HG03066 (cell line): ENCODE data around the gene FKBP14.

ENCODE experiments used
- ATAC-seq: cut with Tn5 transposase; IDR thresholded peaks from one replicate; pipeline ENCODE4 v1.9.1; 2021; ENCODE audit warnings: low read depth; ENCODE audit not compliant: unreplicated experiment

FKBP14 gene

DNA sequence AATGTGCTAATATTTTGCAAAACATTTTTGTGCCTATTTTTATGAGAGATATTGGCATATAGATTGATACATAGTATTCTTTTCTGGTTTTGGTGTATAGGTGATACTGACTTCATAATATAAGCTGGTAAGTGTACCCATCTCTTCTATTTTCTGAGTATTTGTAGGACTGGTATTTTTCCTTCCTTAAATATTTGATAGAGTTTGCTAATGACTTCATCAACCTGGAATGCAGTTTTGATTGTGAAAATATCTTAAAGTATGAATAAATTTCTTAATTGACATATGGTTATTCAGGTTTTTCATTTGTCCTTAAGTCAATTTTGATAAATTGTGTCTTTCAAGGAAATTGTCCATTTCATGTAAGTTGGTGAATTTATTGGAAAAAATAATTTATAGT is 30.9 kb downstream of the FKBP14 start:
- no peak for ATAC-seq

DNA sequence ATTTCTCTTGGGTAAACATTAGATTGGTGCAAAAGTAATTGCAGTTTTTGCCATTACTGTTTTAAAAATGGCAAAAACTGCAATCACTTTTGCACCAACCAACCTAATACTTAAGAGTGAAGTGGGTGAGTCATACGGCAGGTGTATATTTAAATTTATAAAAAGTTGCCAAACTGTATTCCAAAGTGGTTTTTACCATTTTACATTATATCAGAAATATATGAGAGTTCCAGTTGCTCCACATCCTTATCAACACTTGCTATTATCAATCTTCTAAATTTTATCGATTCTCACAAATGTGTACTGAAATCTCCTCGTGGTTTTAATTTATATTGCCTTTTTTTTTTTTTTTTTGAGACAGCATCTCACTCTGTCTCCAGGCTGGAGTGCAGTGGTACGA is 33.4 kb downstream of the FKBP14 start:
- ATAC-seq = no peak

DNA sequence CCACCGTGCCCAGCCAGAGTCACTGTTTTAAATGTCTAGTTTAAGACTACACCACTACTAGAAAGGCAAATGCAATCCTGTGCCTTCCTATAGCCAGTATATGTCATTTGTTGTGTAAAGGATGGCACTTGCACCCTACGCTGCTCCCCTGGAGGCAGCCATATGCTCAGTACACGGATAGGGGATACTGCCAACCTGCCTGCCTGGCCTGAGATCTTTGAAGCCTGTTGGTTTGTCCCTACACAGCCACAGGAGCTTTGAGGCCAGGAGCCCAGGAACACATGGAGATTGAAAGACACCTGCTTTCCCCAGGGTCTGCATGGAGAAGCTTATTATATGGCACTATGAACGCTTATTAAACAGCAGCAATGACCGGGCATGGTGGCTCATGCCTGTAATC is 34.6 kb downstream of the FKBP14 start:
- no peak for ATAC-seq

DNA sequence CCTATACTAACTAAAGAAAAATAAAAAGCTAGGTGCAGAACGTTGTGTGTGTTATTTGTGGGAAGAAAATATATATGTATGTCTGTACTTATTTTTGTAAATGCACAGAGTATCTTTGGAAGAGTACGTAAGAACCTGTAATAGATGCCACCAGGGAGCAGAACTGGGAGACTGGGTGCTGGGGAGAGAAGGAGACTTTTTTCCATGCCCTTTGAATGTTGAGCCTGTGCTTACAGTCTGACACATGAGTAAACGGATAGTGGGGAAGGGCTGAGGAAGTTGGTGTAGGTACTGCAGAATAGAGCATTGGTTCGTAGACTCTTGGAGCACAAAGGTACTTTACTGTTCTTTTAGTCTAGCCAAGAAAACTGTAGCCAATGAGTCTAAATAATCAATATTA is 35.6 kb downstream of the FKBP14 start:
- no peak for ATAC-seq

DNA sequence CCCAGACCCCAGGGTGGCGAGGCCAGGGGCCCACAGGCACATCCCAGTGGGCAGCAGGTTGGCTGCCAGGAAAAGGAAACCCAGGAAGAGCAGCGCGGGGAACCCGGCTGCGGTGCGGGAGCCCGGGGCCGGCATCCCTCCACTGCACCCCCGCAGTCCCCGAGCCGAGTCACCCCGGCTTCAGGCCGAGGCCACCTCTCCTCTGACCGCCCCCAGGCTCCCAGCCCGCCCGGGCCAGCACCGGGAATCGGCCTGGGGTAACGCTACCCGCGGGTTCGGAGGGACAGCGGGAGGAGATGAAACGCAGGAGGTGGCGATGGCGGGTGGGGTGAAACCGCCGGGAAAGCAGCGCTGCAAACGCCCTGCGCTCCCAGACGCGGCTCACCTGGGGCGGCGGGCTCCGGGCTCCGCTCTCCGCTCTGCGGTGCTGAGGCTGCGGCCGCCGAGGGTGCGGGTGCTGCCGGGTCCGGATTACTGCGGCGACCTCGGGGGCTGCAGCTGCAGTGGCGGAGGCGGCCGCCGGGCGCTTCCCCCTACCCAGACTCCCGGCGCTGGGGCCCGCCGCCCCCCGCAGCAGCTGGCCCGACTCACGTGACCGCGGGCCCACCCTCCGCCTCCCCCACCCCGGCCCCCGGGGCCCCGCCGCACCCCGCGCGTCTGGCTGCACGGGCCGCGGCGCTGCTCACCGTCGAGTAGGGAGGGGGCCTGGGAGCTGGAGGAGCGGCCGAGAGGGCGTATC is 37.1 kb downstream of the FKBP14 start, which contains the start of gene SCRN1:
TSS of gene SCRN1 (minus strand) at position 545 of the 739 bp plus-strand sequence. CDS start 20,734 bp downstream, outside the sequence.
- ATAC-seq = peak; percentile 22

DNA sequence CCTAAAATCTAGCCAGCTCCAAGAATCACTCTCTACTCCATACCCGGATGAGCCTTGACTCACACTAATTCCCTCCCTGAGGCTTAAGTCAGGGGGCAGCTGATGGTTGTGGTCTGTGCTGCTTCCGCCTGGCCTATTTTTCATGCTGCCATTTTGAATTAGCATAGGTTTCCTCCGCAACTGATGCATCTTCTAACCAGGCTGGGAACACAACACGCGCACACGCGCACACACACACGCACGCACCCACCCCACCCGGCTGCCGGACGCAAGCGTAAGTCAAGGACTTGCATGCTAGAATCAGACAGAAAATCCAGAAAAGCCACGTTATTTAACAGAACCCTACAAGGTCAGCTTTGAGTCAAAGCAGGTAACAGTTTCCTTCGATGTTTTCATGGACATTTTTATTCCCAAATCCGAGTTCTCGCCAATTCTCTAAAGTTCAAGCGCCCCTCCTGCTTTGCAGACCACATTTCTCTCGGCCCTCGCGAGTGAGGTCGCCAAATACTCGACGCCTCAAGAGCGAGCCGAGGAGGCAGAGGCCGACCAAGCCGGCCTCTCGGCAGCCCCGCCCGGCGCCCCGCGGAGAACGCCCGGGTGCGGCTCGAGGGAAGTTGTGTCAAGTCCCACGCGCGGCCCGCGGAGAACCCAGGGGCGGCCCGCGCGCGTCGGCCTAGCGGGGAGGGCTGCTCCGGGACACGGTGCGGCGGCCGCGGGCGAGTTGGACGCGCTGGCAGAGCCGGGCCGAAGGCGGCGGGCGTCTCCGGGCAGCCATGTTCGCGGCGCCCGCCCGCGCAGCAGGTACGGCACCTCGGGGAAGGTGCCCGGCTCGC is 37.9 kb downstream of the FKBP14 start:
- peak; percentile 25 for ATAC-seq

DNA sequence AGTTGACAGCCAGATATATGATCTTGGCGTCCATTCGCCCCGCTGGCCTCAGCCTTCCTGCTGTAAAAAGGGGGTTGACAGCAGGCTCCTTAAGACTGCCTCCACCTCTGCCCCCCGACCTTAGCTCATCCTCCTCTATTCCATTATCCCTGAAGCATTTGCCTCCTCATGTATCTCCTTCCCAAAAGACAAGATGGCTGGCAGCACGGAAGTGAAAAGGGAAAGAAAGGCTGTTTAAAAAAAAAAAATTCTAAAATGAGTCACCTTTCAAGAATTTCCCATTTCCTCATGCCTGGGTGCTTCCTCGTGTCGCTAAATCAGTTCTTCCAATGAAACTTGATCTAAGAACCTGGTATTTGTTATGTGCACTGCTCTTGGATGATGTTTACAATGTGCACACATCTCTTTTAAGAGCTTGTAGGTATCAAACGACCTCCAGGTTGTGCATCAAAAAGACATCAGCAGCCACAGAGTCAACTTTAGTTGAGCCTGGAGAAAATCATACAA is 38.6 kb downstream of the FKBP14 start:
- no peak for ATAC-seq

DNA sequence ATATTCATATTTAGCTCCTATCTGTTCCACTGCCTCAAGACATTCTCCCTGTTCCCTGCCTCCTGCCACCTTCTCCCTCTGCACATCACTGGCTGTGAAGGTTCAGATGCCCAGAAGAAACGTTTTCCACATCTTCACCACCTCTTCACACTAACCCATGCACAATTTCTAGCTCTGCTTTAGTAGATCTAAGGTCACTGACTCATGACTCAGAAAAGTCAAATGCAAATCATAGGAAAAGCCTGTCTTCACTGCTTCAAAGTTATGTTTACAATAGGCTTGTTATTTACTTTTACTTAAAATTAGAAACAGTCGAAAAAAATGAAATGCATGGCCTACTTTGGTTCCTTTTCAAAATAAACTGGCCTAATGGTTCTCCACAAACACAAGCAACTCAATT is 39.4 kb downstream of the FKBP14 start:
- no peak for ATAC-seq

DNA sequence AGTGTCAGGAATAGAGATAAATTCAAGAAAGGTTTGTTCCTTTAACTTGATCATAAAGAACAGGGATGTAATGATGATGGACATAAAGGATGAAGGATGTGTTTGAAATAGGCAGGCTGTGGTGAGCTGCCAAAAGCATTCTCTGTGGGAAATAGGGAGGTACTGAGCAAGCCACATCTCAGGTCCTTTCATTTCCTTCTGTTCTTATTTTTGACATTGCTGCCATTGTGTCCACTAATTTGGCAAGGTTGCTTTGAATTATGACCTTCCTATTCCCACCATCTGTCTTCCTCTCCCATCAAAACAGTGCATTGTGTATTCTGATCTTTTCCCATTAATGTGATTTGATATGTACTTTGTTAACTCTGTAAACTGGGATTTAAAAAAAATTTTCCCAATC is 46.4 kb downstream of the FKBP14 start:
- ATAC-seq = no peak

DNA sequence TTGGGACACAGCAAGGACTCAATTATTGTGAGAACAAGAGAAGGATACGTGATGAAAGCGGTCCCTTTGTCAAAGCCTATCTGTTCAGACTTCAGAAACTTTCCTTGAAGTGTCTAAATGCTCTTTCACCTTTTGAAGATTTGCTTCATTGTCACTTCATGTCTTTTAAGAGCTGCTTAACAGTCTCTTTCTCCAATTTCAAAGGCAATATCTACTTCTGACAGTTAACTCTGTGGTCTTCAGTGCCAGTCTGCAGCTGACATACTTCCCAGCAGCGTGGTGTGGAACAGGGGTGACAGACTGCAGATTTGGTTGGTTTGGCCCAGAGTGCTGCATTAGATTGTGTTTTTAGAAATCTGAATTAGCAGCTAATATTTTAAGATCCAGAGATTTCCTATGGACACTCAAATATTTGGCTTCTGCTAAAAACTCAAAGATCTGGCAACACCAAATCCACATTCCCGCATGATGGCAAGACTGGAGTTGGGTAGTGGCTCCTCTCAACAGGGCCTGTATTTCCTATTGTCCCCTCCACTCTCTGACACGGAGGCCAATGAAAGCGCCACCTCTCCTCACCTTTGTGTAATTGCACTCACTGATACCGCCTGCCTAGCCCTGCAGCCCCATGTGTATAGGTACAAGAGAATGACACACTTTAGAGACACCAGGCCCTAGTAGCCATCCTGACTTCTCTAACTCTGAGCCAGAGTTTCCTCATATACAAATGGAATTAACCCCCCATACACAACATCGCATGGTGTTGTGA is 48.4 kb downstream of the FKBP14 start:
- no peak for ATAC-seq

DNA sequence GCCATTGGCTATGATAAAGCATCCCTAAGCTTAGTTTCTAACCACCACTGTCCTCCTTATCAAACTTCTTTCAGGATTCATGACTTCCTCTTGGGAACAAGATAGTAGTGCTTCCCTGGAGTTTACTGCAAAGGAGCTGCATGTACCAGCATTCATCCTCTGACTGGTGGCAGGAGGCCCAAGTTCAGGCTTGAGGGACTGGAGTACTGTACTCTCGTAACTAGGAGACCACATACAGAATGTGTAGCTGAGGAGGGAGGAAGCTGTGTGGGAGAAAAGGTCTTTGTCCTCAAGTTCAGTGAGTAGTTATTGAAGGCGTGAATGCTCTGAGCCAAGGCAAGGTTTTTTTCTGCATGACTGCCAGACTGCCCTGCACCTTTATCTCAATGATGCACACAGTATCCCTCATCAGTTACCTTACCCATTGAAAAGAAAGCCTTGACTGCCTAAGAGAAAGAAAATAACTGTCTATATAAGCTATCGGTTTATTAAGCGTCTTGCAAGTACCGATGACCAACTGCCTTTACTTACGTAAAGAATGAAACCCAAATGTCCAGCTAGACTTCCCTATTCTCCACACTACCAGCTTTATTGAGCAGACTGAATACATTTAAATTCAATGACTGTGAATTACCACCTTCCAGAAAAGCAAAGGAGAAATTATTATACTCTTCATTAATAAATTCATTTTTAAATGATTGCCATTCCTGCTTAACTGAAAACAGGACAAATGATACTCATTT is 49.7 kb downstream of the FKBP14 start:
- ATAC-seq = no peak

DNA sequence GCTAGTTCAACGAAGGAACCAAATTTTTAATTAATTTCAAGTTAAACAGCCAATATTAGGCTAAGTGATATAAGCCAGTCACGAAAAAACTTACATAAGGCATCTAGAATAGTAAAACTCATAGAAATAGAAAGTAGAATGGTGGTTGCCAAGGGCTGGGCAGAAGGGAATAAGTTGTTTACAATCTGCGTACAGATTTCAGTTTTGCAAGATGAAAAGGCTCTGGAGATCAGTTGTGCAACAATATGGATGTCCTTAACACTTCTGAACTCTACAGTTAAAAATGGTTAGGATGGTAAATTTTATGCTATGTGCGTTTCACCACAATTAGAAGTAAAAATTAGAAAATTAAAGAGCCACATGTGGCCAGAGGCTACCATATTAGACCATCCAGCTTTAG is 50.2 kb downstream of the FKBP14 start:
- no peak for ATAC-seq

DNA sequence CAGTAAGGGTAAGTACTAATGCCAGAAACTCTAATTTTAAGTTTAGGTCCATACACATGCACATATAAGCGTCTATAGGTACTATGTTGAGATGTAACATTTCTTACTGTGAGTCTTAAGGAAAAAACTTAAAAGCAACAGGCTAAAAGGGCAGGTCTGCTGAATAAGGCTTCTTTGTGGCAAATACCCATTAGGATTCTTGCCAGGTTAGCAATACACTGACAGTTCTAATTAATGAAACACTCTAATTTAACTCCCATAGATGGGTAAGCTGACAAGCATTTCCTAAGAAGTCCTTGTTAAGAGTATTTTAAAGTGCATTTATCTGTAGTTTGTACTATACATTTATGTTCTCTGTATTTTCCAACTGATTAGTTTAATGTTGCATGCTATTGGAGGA is 50.9 kb downstream of the FKBP14 start:
- ATAC-seq = no peak

DNA sequence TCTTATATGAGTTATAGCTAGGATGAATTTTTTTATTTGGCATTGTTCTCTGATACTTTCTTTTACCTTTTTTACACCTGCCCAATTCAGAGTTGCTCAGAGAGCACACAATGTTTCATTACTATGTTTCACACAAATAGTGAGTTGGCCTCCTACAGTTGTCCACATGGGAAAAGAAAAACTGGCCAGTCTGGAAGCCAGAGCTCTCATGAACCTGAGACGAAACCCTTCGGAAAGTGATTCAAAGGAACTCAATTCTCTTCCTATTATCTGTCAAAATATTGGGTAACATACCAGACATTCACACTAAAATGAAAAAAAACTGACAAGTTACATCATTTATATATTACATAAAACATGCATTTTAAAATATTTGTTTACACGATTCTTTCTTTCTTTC is 52.2 kb downstream of the FKBP14 start:
- no peak for ATAC-seq

DNA sequence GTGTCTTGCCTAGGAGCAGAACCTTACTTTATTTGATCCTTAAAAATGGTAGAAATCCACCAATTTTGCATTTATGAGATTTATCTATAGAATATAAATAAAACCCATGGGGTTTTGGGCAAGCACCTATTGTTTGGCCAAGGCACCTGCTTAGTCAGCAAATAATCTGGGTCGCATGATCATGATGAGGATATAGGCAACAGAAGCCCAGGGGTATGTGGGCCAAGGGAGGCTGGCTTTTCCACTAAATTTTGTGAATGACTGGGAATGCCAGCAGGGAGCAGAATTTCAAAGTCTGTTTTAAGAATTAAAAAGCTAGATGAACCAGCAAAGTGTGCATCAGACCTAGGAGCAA is 54.2 kb downstream of the FKBP14 start:
- no peak for ATAC-seq

DNA sequence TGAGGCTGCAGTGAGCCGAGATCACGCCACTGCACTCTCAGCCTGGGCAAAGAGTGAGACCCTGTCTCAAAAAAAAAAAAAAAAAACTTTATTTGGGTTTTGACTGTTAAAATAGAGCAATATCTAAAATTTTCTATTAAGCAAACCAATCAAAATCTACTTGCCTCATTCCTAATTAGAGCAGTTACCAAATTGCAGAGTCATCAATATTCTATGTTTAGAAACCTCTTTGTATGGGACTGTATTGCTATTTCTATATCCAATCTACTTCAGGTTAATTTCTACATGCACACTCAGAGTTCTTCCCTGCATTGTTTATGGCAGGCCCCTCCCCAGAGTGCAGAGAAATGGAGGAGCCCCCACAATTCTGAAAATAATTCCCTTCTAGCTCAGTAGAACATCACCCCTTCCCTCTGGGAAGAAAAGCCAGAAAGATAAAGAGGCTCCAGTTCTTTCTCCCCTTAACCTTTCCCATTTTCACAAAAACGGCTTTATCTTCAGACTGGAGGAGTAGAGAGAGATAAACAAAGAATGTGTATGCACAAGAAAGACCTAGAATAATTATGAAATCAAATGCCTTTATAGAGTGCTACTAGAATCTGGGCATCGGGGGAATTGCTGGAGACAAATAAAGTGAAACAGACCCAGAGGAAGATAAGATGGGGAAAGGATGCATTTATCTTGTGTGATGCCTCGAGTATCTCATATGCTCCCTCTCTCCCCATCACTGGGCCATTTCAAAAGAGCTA is 54.8 kb downstream of the FKBP14 start:
- ATAC-seq = no peak

DNA sequence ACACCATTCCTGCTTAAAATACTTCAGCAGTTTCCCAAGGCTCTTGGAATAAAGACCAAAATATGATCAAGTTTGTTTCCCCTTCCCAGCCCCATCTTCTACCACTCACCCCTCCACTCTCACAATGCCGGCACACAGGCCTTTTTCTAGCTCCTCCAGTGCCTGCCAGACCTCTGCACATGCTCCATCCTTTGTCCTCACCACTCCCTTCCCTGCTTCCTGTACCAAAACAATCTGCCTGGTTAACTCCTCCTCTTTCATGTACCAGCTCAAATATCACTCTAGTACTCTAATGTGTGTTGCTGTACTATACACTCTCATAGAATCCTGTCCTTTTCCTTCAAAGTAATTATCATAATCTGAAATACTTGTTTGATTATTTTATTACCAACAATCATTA is 56.3 kb downstream of the FKBP14 start:
- ATAC-seq = no peak

DNA sequence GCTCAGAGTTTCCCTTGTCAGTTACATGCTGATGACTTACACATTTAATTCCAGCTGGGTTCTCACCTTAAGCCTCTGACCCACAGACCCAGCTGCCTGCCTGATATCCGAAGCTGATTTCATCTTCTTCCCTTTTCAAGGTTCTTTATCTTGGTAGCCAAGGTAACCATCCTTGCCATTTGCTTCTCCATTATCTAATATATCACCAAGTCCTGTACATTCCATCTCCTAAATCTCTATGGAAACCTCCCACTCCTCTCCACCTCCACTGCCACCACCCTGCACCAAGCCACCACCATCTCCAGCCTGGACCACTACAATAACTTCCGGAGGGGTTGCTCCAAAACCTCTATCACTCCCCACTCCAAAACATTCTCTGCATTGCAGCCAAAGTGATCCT is 56.8 kb downstream of the FKBP14 start:
- no peak for ATAC-seq

DNA sequence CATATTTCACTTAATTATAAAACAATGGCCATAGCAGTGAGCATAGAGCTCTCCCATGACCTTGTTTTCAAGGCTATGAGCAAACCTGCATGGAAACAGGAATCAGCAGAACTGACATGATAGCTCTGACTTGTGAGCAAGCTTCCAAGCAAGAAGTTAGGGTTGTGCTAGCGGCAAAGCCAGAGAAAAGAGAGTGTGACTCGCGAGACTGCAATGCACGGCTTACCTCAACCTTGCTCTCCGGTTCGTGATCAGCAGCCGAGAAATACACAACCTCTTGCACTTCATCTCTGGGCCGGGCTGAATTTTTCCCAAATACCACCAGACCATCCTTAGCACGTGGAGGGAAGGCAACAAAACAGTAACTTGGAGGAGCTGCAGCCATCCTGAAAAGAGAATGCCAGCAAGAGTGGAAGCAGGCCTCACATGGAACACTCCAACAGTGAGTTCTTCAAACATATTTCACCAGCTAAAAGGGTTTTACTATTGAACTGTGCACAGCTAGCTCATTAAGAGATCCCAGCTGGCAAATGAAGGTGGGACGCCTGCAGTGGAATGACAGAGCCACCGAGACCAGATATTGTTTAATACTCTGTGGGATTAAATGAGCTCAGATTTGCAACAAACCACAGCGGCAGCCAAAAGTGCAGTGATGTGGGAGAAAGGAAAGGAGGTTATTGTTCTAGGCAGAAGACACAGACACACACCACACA is 57.7 kb downstream of the FKBP14 start:
- ATAC-seq = no peak
